T-helper 2 cell treated with Interferon-gamma antibody and Interleukin-4, amounts not matched to agents 5 μg/mL and 100 μg/mL, for 36 hours (primary cell): ENCODE measurements around the gene RRP8.

ENCODE experiments used
- DNase-seq: peaks from one replicate; pipeline ENCODE4 v3.0.0; 2021; ENCODE audit warnings: low spot score
- H3K27ac Mint-ChIP-seq: one replicate; pipeline ENCODE4 v1.8.0; 2021; ENCODE audit warnings: mild to moderate bottlenecking, mixed read lengths
- H3K27me3 Mint-ChIP-seq: one replicate; pipeline ENCODE4 v1.8.0; 2021; ENCODE audit warnings: low read depth, mixed read lengths
- H3K36me3 Mint-ChIP-seq: one replicate; pipeline ENCODE4 v1.8.0; 2021; ENCODE audit warnings: low read depth, mixed read lengths
- H3K4me1 Mint-ChIP-seq: one replicate; pipeline ENCODE4 v1.8.0; 2021; ENCODE audit warnings: low read depth, mixed read lengths
- H3K4me3 Mint-ChIP-seq: one replicate; pipeline ENCODE4 v1.8.0; 2022; ENCODE audit warnings: mild to moderate bottlenecking, moderate library complexity, mixed read lengths
- H3K9me3 Mint-ChIP-seq: one replicate; pipeline ENCODE4 v1.8.0; 2021; ENCODE audit warnings: mixed read lengths

RRP8 gene

GRCh38 chr11:6548641-6549040, 54.8 kb downstream of the RRP8 start:
- Mint-ChIP-seq H3K36me3 (peaks cover 3% of the 10 kb centered on the region), H3K4me3 (no peak overlapping the region), H3K27me3 (no peaks in the 10 kb centered on the region), H3K27ac (no peak overlapping the region), H3K4me1 (no peaks in the 10 kb centered on the region), H3K9me3 (no peaks in the 10 kb centered on the region)
- no peak for DNase-seq

- peaks cover under 1% of the 10 kb centered on the region for H3K4me1 Mint-ChIP-seq
- H3K9me3 Mint-ChIP-seq: no peaks in the 10 kb centered on the region
- no peak for DNase-seq
- no peak overlapping the region for H3K4me3 Mint-ChIP-seq
- H3K27me3 Mint-ChIP-seq: no peaks in the 10 kb centered on the region
- H3K27ac Mint-ChIP-seq: no peak overlapping the region
- peaks cover 3% of the 10 kb centered on the region for H3K36me3 Mint-ChIP-seq
These were observed 55.3 kb downstream of the RRP8 start for GRCh38 chr11:6548121-6548520.

GRCh38 chr11:6547177-6547576, 56.2 kb downstream of the RRP8 start:
- H3K4me1 Mint-ChIP-seq: peaks cover 10% of the 10 kb centered on the region

GRCh38 chr11:6546735-6547134, 56.7 kb downstream of the RRP8 start:
- Mint-ChIP-seq H3K27me3 (no peaks in the 10 kb centered on the region), H3K9me3 (no peaks in the 10 kb centered on the region), H3K4me1 (peaks cover 11% of the 10 kb centered on the region), H3K36me3 (peaks cover 7% of the 10 kb centered on the region), H3K4me3 (no peak overlapping the region), H3K27ac (no peak overlapping the region)
- no peak for DNase-seq

More at GRCh38 chr11:6547177-6547576, 56.2 kb downstream of the RRP8 start:
- Mint-ChIP-seq H3K36me3 (peaks cover 7% of the 10 kb centered on the region), H3K27me3 (no peaks in the 10 kb centered on the region), H3K9me3 (no peaks in the 10 kb centered on the region), H3K27ac (no peak overlapping the region), H3K4me3 (no peak overlapping the region)
- DNase-seq: no peak

GRCh38 chr11:6545917-6546605, 57.4 kb downstream of the RRP8 start:
- Mint-ChIP-seq H3K4me3 (no peak overlapping the region), H3K27ac (no peak overlapping the region), H3K27me3 (no peaks in the 10 kb centered on the region)

More at GRCh38 chr11:6545917-6546605, 57.4 kb downstream of the RRP8 start:
- DNase-seq: no peak
- Mint-ChIP-seq H3K36me3 (peaks cover 7% of the 10 kb centered on the region), H3K9me3 (no peaks in the 10 kb centered on the region), H3K4me1 (peaks cover 11% of the 10 kb centered on the region)
